Naive thymus-derived CD4-positive, alpha-beta T cell (primary cell): ENCODE results near the gene SPATA31D4. TPM values are rescaled to one million over a fixed set of nuclear protein-coding genes. Genes with fewer than 3 reads are reported as not detected.

Experiments
- ATAC-seq: fragments of 150-1000 bp; cut with Tn5 transposase; 2 replicates; pipeline ENCODE4 v1.10.0; 2021; ENCODE audit warnings: mild to moderate bottlenecking, moderate library complexity
- CTCF ChIA-PET: fragments of 350-600 bp; sonication (Branson Sonifier 250); formaldehyde crosslinking; loops from one replicate; lab custom pipeline; 2021; ENCODE audit warnings: antibody characterized with exemption; lab: Charles Lee
- POLR2A ChIA-PET: fragments of 350-600 bp; sonication (Branson Sonifier 250); formaldehyde crosslinking; loops from one replicate; lab custom pipeline; 2021; ENCODE audit warnings: antibody characterized with exemption, inconsistent platforms; lab: Charles Lee
- DNase-seq, 9 donors: peaks; one replicate each; pipeline versions ENCODE4 v3.0.0 to v3.0.0-alpha.2; 2020 to 2022; ENCODE audit warnings: mixed read lengths in 1 of 9
- H3K27ac ChIP-seq: one replicate; pipeline ENCODE4 v1.7.0; 2013; ENCODE audit warnings: mild to moderate bottlenecking, low read depth, low read length, moderate library complexity
- H3K27me3 ChIP-seq, 2 donors: one replicate each; pipeline ENCODE4 v1.7.0; 2013; ENCODE audit warnings: low read length in 2 of 2, mild to moderate bottlenecking in 2 of 2, moderate library complexity in 2 of 2; ENCODE audit not compliant: control insufficient read depth in 2 of 2, insufficient read depth in 2 of 2
- H3K36me3 ChIP-seq, 3 experiments: 1 replicate in 2 of 3; 2 replicates in 1 of 3; pipeline ENCODE4 v1.7.0; 2013; ENCODE audit warnings: low read length in 3 of 3, mild to moderate bottlenecking in 3 of 3, moderate library complexity in 1 of 3; ENCODE audit not compliant: insufficient read depth in 3 of 3, control insufficient read depth in 2 of 3
- H3K4me1 ChIP-seq, 2 donors: one replicate each; pipeline ENCODE4 v1.7.0; 2013; ENCODE audit warnings: low read length in 2 of 2, mild to moderate bottlenecking in 2 of 2, moderate library complexity in 1 of 2; ENCODE audit not compliant: control insufficient read depth in 2 of 2, insufficient read depth in 2 of 2
- H3K4me3 ChIP-seq: 2 replicates; pipeline ENCODE4 v1.7.0; 2013; ENCODE audit warnings: mild to moderate bottlenecking, low read length
- H3K9me3 ChIP-seq, 3 experiments: 1 replicate in 2 of 3; 2 replicates in 1 of 3; pipeline ENCODE4 v1.7.0; 2013; ENCODE audit warnings: low read length in 3 of 3; ENCODE audit not compliant: control insufficient read depth in 2 of 3
- H3K27ac Mint-ChIP-seq, 9 donors: one replicate each; pipeline ENCODE4 v1.8.0; 2020 to 2022; ENCODE audit warnings: mixed read lengths in 9 of 9, mild to moderate bottlenecking in 8 of 9, moderate library complexity in 5 of 9, inconsistent platforms in 2 of 9
- H3K27me3 Mint-ChIP-seq, 5 donors: one replicate each; pipeline ENCODE4 v1.8.0; 2021 to 2022; ENCODE audit warnings: mixed read lengths in 5 of 5, mild to moderate bottlenecking in 1 of 5
- H3K36me3 Mint-ChIP-seq, 5 donors: one replicate each; pipeline ENCODE4 v1.8.0; 2020 to 2022; ENCODE audit warnings: mixed read lengths in 5 of 5, mild to moderate bottlenecking in 3 of 5, inconsistent platforms in 1 of 5
- H3K4me1 Mint-ChIP-seq, 7 donors: one replicate each; pipeline ENCODE4 v1.8.0; 2020 to 2022; ENCODE audit warnings: mixed read lengths in 7 of 7, mild to moderate bottlenecking in 3 of 7, inconsistent platforms in 1 of 7
- H3K4me3 Mint-ChIP-seq, 10 donors: one replicate each; pipeline ENCODE4 v1.8.0; 2020 to 2022; ENCODE audit warnings: mild to moderate bottlenecking in 10 of 10, mixed read lengths in 10 of 10, moderate library complexity in 6 of 10, inconsistent platforms in 2 of 10
- H3K9me3 Mint-ChIP-seq, 11 donors: one replicate each; pipeline ENCODE4 v1.8.0; 2020 to 2022; ENCODE audit warnings: mixed read lengths in 11 of 11, mild to moderate bottlenecking in 4 of 11, inconsistent platforms in 1 of 11, moderate library complexity in 1 of 11
- intact Hi-C, 2 donors: fragments of 100-400 bp; cut with micrococcal nuclease; formaldehyde crosslinking; loops; one replicate each; pipeline ENCODE4 v1.15.1; 2023
- polyA plus RNA-seq, 2 donors: library from polyadenylated mRNA; unstranded; fragments of 300-500 nt; fragmentation: Illumina TruSeq; gene quantifications; one replicate each; pipeline ENCODE4 v1.2.3, GENCODE V29; 2021
- total RNA-seq, 6 experiments: library from RNA in 5 of 6; stranded (reverse) in 5 of 6; gene quantifications; 1 replicate in 5 of 6; 2 replicates in 1 of 6; pipeline ENCODE4 v1.2.3 and lab custom pipeline; 2021 to 2026

SPATA31D4 gene
- total and polyA plus RNA-seq, 7 experiments from 2014 or later: not detected

DNA sequence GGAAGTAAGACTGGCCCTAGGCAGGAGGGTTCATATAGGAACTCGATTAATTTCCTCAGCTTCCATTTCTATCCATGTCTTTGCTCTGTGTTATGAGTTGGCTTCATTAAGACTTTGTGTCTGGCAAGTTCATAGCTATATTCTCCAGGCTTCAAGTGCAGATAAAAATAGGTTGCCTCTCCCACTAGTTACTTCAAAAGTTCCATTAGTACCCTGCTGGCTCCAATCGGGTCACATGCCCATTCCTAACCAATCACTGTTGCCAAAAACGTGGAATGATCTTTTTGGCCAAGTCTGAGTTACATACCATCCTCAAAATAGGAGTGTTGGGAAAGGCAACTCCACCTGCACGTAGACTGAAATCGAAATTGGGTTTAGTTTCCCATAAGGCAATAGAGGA is 46.5 kb downstream of the SPATA31D4 start:
- CTCF ChIA-PET: no interaction called here

DNA sequence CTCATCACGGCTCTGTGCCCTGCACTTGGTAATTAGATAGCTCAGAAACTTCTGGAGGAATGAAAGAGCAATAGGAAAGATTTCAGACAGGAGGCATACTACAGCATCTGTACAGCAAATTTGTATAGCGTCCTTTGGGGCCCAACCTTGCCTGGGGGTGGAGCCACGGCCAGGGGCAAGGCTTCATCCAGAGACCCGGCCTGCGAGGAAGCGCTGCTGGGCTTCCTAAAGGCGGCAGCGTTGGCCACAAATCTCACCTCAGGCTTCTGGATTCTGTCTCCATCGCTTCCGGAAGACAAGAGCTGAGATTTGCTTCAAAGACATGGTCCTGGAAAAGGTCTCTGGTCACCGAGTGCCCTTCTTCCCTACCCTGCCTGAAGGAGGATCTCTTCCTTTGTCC is 48.1 kb downstream of the SPATA31D4 start:
- Histone ChIP-seq H3K27me3 (no peaks in the 10 kb centered on the region), H3K36me3 (no peaks in the 10 kb centered on the region), H3K4me1 (no peaks in the 10 kb centered on the region), H3K9me3 (no peaks in the 10 kb centered on the region), H3K4me3 (no peak overlapping the region), H3K27ac (no peak overlapping the region)
- H3K4me3 Mint-ChIP-seq: no peak overlapping the region
- no peak overlapping the region for H3K27ac Mint-ChIP-seq
- no peaks in the 10 kb centered on the region for H3K36me3 Mint-ChIP-seq
- ChIA-PET CTCF (no interaction called here), POLR2A (no interaction called here)
- H3K9me3 Mint-ChIP-seq: peaks cover 0 to 17% (median 6%) of the 10 kb centered on the region in 11 donors
- intact Hi-C loops: no loop called here
- ATAC-seq: no peak
- no peaks in the 10 kb centered on the region for H3K27me3 Mint-ChIP-seq
- no peak for DNase-seq
- no peaks in the 10 kb centered on the region for H3K4me1 Mint-ChIP-seq

More for the DNA sequence above, 46.5 kb downstream of the SPATA31D4 start:
- no peaks in the 10 kb centered on the region for H3K36me3 ChIP-seq
- H3K27me3 ChIP-seq: no peaks in the 10 kb centered on the region
- no peak overlapping the region for H3K27ac Mint-ChIP-seq
- intact Hi-C loops: no loop called here
- H3K4me3 Mint-ChIP-seq: no peak overlapping the region
- H3K36me3 Mint-ChIP-seq: no peaks in the 10 kb centered on the region
- no peak overlapping the region for H3K27ac ChIP-seq
- no peaks in the 10 kb centered on the region for H3K4me1 ChIP-seq
- H3K27me3 Mint-ChIP-seq: peaks cover 0 to 3% (median 0%) of the 10 kb centered on the region in 5 donors
- no peak overlapping the region for H3K4me3 ChIP-seq
- peaks cover 0 to 17% (median 10%) of the 10 kb centered on the region in 11 donors for H3K9me3 Mint-ChIP-seq
- no peaks in the 10 kb centered on the region for H3K4me1 Mint-ChIP-seq
- POLR2A ChIA-PET: no interaction called here
- H3K9me3 ChIP-seq: no peaks in the 10 kb centered on the region
- DNase-seq (no peak), ATAC-seq (no peak)

DNA sequence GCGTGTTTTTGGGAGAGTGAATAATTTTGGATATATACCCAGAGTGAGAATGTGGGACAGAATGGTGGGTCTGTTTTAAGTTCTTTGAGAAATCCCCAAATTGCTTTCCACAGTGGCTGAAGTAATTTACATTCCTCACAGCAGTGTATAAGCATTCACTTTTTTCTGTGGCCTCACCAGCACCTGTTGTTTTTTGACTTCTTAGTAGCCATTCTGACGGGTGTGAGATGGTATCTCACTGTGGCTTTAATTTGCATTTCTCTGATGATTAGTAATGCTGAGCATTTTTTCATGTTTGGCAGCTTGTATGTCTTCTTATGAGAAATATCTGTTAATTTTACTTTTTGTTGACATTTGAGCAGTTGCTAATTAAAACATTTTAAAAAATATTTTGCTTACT is 51.0 kb downstream of the SPATA31D4 start:
- Mint-ChIP-seq H3K27ac (no peak overlapping the region), H3K27me3 (no peaks in the 10 kb centered on the region), H3K4me1 (no peaks in the 10 kb centered on the region)

DNA sequence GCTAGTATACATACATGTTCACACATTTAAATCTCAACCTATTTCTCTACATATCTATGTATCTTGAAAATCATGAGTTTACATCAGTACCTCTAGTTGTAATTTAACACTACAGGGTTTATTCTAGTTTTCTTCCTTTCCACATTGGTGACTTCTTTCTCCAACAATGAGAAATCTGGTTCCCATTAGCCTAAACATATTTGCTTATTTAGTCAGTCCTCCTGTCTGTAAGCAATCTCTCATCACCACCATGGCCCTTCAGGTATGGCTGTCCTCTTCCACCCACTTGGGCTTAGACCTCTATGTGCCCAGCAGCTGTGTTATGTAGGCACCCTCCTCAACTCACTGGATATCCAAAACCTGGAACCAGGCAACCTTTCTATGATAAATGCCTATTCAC is 52.3 kb downstream of the SPATA31D4 start:
- DNase-seq: no peak
- no peaks in the 10 kb centered on the region for H3K27me3 Mint-ChIP-seq
- H3K4me3 ChIP-seq: no peak overlapping the region
- no peaks in the 10 kb centered on the region for H3K36me3 Mint-ChIP-seq
- no peaks in the 10 kb centered on the region for H3K9me3 ChIP-seq
- no peak overlapping the region for H3K27ac Mint-ChIP-seq
- H3K27ac ChIP-seq: no peak overlapping the region
- intact Hi-C loops: no loop called here
- H3K4me3 Mint-ChIP-seq: no peak overlapping the region
- no peak for ATAC-seq
- POLR2A ChIA-PET: no interaction called here
- H3K27me3 ChIP-seq: no peaks in the 10 kb centered on the region
- CTCF ChIA-PET: no interaction called here
- H3K9me3 Mint-ChIP-seq: peaks cover 0 to 12% (median 4%) of the 10 kb centered on the region in 11 donors
- no peaks in the 10 kb centered on the region for H3K36me3 ChIP-seq
- no peaks in the 10 kb centered on the region for H3K4me1 Mint-ChIP-seq
- no peaks in the 10 kb centered on the region for H3K4me1 ChIP-seq

More for the DNA sequence above, 51.0 kb downstream of the SPATA31D4 start:
- peaks cover 0 to 17% (median 6%) of the 10 kb centered on the region in 11 donors for H3K9me3 Mint-ChIP-seq
- Histone ChIP-seq H3K4me1 (no peaks in the 10 kb centered on the region), H3K27me3 (no peaks in the 10 kb centered on the region), H3K9me3 (no peaks in the 10 kb centered on the region), H3K27ac (no peak overlapping the region), H3K36me3 (no peaks in the 10 kb centered on the region), H3K4me3 (no peak overlapping the region)
- ATAC-seq: no peak
- H3K36me3 Mint-ChIP-seq: no peaks in the 10 kb centered on the region
- POLR2A ChIA-PET: no interaction called here
- intact Hi-C loops: no loop called here
- no peak overlapping the region for H3K4me3 Mint-ChIP-seq
- DNase-seq: no peak
- CTCF ChIA-PET: no interaction called here

DNA sequence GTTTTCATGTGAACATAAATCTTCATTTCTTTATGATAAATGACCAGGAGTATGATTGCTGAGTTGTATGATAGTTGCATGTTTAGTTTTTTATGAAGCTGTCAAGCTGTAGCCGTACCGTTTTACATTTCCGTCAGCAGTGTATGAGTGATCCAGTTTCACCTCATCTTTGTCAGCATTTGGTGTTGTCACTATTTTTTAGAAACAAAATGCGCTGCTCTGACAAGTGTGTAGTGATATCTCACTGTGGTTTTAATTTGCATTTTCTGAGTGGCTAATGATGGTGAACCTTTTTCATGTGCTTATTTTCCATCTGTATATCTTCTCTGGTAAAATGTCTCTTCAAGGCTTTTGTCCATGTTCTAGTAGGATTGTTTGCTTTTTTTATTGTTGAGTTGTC is 53.7 kb downstream of the SPATA31D4 start:
- Histone ChIP-seq H3K9me3 (no peaks in the 10 kb centered on the region), H3K36me3 (no peaks in the 10 kb centered on the region), H3K27me3 (no peaks in the 10 kb centered on the region), H3K4me3 (no peak overlapping the region), H3K27ac (no peak overlapping the region), H3K4me1 (no peaks in the 10 kb centered on the region)
- intact Hi-C loops: no loop called here
- CTCF ChIA-PET: no interaction called here
- DNase-seq (no peak), ATAC-seq (no peak)
- H3K27me3 Mint-ChIP-seq: no peaks in the 10 kb centered on the region
- no peak overlapping the region for H3K27ac Mint-ChIP-seq
- peaks cover 0 to 9% (median 3%) of the 10 kb centered on the region in 11 donors for H3K9me3 Mint-ChIP-seq
- no peaks in the 10 kb centered on the region for H3K4me1 Mint-ChIP-seq
- no peaks in the 10 kb centered on the region for H3K36me3 Mint-ChIP-seq
- POLR2A ChIA-PET: no interaction called here
- no peak overlapping the region for H3K4me3 Mint-ChIP-seq

Other genes starting within 250 kb of the SPATA31D4 start
- 1 to 10 TPM in 4 of 5 experiments, not detected in 1; 1.2 to 7.1 (median 2.0) TPM for gene TLE1, start 238.9 kb upstream of the SPATA31D4 start, total RNA-seq
- gene TLE1, start 238.9 kb upstream of the SPATA31D4 start, polyA plus RNA-seq: 1 to 10 TPM in 1 of 2 donors, under 1 TPM in 1; 0.46 to 3.5 TPM
- gene SPATA31D3, start 15.1 kb downstream of the SPATA31D4 start, total RNA-seq: not detected
- not detected for gene SPATA31D3, start 15.1 kb downstream of the SPATA31D4 start, polyA plus RNA-seq
- not detected for gene SPATA31D1, start 60.3 kb downstream of the SPATA31D4 start, total RNA-seq
- gene SPATA31D1, start 60.3 kb downstream of the SPATA31D4 start, polyA plus RNA-seq: not detected